GM21529 (cell line): ENCODE data around the gene NTNG1.

ENCODE experiments used
- ATAC-seq: cut with Tn5 transposase; IDR thresholded peaks from one replicate; pipeline ENCODE4 v1.9.1; 2021; ENCODE audit not compliant: unreplicated experiment

The NTNG1 gene

GRCh38 chr1:107254306-107254705 is 113.5 kb downstream of the NTNG1 start:
- no peak for ATAC-seq

GRCh38 chr1:107255469-107255868 is 114.6 kb downstream of the NTNG1 start:
- ATAC-seq: no peak

DNA sequence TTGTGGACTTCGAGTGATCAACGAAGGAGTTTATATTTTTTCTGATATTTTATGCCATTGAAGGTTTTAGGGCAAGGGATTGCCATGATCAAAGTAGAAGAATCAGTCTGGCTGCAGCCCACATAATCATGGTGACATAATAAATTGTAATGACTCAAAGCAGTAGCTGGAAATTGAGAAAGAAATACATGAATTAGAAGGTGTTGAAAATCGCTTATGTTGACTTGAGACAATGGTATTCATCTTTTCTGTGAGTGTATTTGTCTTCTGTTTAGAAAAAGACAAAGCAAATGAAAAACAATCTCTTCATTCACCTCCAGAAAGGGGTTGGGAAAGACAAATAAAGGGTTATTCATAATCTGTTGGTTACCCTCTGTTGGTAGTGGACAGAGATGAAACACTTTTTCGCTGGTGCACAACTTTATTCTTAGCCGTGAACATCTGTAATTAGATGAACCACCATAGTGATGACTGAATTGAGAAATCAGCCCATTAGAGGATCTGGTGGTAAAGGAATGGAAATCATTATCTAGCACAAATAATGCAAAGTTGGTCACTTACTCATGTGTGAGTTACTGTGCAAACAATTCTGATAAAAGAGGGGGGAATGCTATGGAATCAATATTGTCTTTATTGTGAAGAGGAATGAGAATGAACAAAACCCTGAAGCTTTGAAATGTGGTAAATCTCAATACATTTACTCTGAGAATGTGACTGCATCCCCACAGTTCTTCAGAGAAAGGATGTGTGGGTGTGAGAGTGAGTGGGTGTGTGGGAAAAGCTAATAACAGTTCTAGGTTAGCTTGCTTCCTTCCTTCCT is 121.8 kb downstream of the NTNG1 start:
- ATAC-seq: no peak

DNA sequence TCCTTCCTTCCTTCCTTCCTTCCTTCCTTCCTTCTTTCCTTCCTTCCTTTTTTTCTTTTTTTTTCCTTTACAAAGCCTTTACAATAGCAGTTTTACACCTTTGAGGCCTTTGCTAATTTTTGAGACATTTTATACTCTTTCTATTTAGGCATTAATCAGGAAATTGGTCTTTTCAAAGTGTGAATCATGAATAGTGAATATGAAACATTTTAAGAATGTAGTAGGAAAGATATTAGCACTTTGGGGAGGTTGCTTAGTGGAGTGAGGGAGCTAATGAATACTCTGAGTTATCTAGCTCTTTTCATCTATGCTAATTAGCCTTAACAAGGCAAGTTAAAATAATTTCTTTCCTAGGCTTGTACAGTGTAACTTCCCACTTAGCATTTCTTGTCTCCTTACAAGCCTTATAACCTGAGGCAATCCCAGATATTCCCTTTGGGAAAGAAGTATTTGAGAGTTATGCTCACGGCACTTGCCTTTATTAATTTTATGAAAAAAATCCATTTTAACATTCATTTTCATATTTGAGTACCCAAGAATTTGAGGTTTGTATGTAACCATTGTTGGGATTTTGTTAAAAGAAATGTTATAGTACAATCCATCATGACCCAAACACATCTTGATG is 122.6 kb downstream of the NTNG1 start:
- ATAC-seq: no peak

GRCh38 chr1:107264007-107264406 is 123.2 kb downstream of the NTNG1 start:
- no peak for ATAC-seq

GRCh38 chr1:107264561-107264960 is 123.7 kb downstream of the NTNG1 start:
- no peak for ATAC-seq

GRCh38 chr1:107267489-107267888 is 126.7 kb downstream of the NTNG1 start:
- ATAC-seq: no peak

DNA sequence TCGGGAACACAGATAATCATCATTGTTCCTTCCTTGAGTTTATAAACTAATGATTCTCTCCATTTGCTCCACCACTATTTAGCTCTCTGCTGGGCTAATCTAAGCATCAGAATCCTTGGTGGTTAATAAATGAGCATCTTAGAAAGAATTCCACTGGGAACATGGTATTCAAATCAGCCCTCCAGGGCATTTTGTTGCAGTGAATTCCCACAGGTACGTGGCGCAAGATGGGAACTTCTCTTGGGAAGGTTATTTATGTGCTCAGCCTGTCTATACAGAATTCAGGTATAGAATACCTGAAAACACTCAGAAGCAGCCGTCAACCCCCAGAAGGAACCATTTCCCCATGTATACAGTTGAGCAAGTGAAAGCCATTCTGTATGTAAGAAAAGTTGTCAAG is 131.5 kb downstream of the NTNG1 start:
- no peak for ATAC-seq

DNA sequence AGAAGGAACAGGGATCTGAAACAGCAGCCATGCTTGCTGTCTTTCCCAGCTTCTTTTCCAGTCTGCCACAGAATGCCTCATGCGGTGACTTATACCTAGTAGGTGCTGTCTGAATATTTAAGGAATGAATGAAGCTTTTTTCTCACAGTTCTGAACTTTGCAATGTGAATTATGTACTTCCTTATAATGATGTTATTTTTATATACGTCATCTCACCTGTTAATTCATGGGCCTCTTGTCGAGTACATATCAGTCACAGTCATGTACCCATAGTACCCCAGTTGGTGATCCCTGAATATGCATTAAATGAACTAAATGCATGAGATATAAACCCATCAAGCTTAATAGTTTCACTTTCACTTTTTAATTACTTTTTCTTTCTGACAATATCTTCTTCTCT is 132.7 kb downstream of the NTNG1 start:
- ATAC-seq: no peak

DNA sequence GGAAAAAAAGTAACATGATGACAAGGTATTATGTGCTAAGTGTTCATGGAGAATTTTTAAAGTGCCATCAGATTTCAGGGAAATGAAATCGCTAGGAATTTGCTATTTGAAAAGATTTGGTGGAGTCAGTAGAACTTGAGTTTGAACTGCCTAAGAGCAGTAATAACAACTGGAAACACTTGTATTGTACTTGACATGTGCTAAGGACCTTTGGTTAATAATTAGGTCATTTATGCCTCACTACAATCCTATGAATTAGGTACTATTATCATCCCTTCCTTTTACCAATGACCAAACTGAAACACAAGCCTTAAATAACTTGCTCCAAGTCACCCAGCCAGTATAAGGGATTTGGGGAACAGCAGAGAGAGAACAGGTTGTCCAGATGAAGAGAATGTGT is 133.4 kb downstream of the NTNG1 start:
- ATAC-seq: no peak

DNA sequence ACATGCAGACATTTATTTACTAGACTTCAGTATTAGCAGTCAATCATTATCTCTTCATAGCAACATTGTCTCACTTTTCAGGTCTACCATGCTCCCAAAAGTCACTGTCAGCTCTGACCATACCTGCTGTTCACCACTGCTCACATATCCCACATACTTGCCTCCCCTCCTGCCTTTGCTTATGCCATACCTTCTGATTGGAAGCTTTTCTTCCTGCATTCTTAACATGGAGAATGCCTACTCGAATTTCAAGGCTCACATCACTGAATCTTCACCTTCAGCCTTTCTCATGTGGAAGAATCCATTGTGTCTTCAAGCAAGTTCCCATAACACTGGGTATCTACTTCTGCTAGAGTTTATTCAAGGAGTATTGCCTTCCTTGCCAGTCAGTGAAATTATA is 135.4 kb downstream of the NTNG1 start:
- no peak for ATAC-seq

GRCh38 chr1:107277022-107277421 is 136.2 kb downstream of the NTNG1 start:
- peak; percentile 55 for ATAC-seq

GRCh38 chr1:107286125-107286524 is 145.3 kb downstream of the NTNG1 start:
- peak; percentile 75 for ATAC-seq

GRCh38 chr1:107291987-107292386 is 151.1 kb downstream of the NTNG1 start:
- ATAC-seq: no peak

GRCh38 chr1:107293901-107294613 is 153.2 kb downstream of the NTNG1 start:
- no peak for ATAC-seq

DNA sequence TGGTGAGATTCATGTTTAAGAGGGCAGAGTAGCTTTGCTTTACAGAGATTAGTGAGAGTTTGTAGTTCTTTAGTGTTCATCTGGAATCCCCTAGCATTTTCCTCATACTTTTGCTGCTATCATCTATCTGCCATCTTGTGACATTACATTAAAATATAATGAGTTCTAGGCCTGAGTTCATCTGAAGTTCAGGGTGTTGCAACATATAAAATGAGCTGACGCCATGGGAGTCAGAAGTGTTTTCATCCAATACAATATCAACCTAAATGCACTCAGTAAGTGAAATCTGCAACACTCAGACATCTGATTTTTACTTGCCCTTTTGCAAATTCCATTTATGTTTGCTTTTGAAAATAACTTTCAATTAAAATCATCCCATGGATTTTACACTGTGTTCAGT is 153.8 kb downstream of the NTNG1 start:
- no peak for ATAC-seq

DNA sequence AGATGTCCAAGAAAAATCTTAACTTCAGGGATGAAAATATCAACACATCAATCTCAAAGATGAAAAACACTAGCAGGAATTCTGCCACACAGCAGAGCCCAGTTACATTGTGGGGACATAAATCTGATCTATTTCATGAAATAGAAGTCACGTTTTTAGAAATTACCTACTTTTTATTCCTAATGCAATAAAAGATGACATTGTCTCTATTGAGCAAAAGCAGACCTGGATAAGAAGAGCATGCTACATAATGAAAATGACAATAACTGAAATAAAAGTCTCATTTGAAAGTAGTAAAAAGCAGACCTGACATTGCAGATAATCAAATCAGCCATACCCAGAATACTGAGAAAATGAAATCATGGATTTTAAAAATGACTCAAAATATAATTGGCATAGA is 156.8 kb downstream of the NTNG1 start:
- no peak for ATAC-seq

DNA sequence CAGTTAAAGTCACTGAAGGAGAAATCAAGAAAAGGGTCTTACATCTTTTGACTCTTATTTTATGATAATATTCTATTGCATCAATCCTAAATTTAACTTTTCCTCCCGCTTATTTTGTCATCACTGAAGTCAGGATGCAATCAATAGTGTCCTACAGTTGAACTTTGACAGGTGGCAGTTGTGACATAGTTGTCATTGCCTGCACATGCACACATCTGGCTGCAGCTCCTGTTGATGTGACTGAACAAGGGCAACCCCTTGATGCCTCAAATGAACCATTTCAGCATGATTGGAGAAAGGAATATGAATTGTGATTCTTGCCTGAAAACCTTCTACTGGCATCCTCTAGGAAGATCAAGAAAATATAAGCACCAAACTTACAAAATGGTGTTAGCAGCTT is 157.7 kb downstream of the NTNG1 start:
- ATAC-seq: no peak

DNA sequence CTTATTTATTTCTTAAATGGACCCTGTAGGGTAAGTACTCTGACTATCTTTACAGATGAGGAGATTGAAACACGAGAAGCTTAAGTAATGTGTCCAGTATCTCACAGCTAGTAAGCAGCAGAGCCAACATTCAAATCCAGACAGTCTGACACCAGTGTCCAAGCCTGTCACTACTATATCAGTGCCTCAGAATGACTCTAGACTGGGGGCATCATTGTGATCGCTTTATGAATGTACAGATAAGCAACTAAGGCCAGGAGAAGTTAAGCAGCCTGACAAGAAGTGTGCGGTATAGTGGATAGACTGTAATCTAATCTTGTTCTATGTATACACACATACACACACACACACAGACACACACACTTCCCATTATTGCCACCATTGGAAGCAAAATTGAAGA is 158.7 kb downstream of the NTNG1 start:
- ATAC-seq: no peak

GRCh38 chr1:107309962-107310361 is 169.1 kb downstream of the NTNG1 start:
- ATAC-seq: peak; percentile 58

DNA sequence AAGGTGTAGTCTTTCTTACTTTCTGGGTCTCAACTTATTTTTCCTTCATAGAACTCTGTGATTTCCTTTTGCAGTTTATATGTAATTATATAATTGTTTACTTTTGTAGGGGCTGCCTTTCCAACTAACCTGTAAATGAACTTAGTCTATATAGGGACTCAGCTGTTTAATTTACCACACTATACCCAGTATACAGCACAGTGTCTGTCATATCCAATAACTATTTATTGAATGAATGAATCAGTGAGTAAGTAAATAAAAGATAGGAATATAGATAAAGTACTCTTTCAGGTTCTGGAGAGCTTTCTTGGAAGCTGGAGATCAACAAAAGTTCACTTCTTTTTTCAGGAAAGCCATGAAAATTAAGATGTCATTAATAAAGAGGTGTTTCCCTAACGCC is 174.8 kb downstream of the NTNG1 start:
- ATAC-seq: no peak

DNA sequence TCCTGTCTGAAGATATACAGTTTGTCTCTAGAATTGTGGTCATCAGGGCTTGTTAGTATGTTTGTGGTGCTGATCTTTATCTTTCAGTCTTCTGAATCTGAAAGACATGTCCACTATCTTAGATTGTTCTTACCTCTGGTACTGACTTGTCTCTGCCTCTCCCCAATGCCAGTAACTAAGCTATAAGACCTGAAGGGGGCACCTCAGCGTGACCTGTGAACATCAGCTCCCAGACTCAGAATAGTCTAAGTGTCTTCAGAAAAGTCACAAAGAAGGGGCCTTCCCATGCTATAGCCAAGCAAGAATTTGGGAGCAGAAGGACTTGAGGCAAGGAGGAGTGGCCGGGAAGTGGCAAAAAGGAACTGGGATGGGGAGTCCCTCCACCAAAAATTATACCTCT is 178.1 kb downstream of the NTNG1 start:
- no peak for ATAC-seq
